HG02642 (cell line): Measurements from ENCODE around the gene TMEM45A.
"Not testable (repeated sequence)": the region's sequence is repeated elsewhere in the genome, so short reads cannot be mapped to it uniquely, and the experiment has no call there.

Source experiments
- ATAC-seq: cut with Tn5 transposase; IDR thresholded peaks from one replicate; pipeline ENCODE4 v1.9.1; 2021; ENCODE audit warnings: mild to moderate bottlenecking; ENCODE audit not compliant: unreplicated experiment, poor library complexity

Gene TMEM45A

DNA sequence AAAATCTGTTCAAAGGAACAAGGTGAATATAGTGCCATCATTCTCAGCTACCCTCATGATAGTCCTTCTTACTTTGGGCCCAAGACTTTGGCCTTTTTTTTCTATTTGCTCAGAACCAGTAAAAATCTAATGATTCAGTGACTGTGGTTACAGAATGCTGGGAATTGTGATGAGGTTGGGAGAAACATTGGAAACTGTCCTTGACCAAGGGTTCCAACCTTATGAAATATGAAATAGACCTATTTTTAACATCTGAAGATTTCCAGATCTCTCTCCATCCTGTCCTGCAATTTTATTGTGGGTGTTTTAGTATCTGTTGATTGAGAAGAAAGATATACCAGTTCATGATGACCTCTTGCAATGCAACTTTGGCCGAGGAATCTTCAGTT, 34.9 kb downstream of the TMEM45A start:
- ATAC-seq: no peak

- ATAC-seq: no peak
These were observed 38.7 kb downstream of the TMEM45A start for GRCh38 chr3:100531093-100531492.

GRCh38 chr3:100532411-100532810, 40.0 kb downstream of the TMEM45A start:
- no peak for ATAC-seq

DNA sequence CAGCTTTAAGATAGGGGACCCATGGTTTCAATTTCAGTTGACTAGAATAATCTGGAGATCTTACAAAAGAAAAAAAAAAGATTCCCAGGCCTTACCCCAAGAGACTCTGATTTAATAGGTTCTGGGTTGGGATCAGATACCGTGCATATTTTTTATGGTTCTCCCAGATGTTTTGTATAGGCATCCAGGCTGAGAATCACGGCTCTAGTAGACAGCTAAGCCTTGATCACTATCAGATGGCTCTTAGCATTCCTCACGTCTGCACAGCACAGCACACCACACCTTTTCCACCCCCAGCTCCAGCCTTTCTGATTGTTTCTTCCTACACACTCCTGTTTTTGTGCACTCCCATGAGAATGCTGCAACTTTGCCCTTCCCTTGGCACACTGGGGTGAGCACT, 40.8 kb downstream of the TMEM45A start:
- no peak for ATAC-seq

DNA sequence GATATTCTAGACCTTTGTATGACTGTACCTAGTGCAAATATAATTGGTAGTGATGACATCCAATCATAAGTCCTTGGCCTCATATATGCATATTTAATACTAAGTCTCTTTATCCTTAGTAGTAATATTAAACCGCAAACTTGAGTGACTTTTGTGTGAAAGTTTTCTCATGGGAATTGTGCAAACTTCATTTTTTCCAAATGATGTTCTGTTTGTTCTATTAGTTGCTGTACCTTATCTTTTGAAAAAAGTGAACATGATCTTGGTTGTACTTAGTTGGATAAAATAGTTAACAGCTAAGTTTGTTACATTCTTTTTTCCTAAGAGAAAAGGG, 43.2 kb downstream of the TMEM45A start:
- ATAC-seq: no peak

- ATAC-seq: no peak
These were observed 43.7 kb downstream of the TMEM45A start for GRCh38 chr3:100536093-100536492.

GRCh38 chr3:100537646-100538338, 45.4 kb downstream of the TMEM45A start:
- ATAC-seq: peak; percentile 77

DNA sequence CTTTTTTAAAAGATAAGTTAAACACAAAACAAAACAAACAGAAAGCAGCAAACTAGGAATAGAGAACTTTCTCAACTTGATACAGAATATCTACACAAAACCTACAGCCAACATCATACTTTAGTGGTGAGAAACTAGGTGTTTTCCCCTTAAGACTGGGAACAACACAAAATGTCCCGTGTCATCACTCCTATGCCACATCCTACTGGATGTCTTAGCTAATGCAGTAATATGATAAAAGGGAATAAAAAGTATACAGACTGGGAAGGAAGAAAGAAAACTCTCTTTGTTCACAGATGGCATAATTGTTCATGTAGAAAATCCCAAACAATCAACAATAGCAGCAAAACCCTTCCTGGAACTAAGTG, 45.9 kb downstream of the TMEM45A start:
- peak; percentile 12 for ATAC-seq

DNA sequence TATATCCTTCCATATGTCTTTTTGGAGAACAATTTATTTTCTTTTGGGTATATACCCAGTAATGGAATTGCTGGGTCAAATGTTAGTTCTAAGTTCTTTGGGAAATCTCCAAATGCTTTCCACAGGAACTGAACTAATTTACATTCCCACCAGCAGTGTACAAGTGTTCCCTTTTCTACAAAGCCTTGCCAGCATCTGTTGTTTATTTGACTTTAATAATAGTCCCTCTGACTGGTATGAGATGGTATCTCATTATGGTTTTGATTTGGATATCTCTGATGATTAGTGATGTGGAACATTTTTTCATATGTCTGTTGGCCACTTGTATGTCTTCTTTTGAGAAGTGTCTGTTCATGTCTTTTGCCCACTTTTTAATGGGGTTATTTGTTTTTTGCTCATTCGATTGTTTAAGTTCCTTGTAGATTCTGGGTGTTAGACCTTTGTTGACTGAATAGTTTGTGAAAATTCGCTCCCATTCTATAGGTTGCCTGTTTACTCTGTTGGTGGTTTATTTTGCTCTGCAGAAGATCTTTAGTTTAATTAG, 48.4 kb downstream of the TMEM45A start:
- no peak for ATAC-seq

GRCh38 chr3:100541428-100541827, 49.0 kb downstream of the TMEM45A start:
- ATAC-seq: not testable (repeated sequence)

- no peak for ATAC-seq
These were observed 53.0 kb downstream of the TMEM45A start for GRCh38 chr3:100545371-100545770.

DNA sequence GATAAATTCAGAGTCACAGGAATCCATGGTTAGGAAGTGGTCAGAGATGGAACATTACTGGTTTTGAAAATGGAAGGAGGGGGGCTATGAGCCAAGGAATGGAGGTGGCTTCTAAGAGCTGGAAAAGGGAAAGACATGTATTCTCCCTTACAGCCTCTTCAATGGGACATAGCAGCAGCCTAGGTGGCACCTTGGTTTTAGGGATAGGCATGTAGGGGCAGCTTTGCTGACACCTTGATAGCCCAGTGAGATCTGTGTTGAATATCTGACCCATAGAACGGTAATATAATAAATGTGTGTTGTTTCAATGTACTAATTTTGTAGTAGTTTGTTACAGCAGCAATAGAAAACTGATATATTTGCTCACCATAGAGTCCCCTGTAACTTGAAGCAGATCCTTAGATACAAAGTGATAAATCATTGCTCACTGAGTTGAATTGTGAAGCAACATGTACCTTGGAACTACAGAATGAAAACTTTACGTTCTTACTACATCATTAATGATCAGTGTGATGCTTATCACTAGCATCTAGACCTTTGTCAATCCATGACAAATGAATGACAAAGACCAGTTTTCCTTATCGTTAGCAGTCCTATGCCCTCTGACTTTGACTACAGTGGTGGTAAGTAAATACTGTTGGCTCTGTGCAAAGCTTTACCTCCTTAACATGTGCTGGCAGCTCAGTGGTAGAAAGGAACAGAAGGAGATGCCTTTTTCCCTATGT, 53.8 kb downstream of the TMEM45A start:
- no peak for ATAC-seq

GRCh38 chr3:100548053-100548452, 55.6 kb downstream of the TMEM45A start:
- ATAC-seq: no peak

- no peak for ATAC-seq
These were observed 61.4 kb downstream of the TMEM45A start for GRCh38 chr3:100553618-100554372.

DNA sequence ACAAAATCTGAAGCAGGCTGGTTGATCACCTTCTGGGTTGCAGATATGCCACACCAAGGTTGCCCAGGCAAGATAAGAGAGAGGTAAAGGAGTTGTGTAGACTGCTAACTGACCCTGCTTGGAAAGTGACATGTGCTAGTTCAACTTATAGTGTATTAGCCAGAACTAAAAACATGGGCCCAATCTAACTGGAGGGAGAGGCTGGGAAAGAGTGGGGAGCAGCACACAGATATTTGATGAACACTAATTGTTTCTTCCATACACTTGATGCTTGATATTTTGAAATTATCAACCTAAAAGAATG, 61.9 kb downstream of the TMEM45A start:
- ATAC-seq: no peak

GRCh38 chr3:100556673-100557310, 64.4 kb downstream of the TMEM45A start:
- ATAC-seq: no peak

DNA sequence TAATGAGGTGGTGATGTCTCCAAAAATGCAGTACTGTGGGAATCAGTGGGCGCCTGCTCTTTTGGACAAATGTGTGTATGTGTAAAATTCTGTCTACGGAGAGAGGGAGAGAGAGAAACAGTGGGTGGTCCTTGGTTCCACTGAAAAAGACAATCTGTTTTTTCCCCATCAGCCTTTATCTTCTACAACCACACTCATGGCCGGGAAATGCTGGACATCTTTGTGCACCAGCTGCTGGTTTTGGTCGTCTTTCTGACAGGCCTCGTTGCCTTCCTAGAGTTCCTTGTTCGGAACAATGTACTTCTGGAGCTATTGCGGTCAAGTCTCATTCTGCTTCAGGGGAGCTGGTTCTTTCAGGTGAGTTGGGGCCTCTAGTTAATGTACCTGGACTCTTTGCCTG, 65.8 kb downstream of the TMEM45A start:
- no peak for ATAC-seq

- no peak for ATAC-seq
These were observed 68.0 kb downstream of the TMEM45A start for GRCh38 chr3:100560426-100560825.

DNA sequence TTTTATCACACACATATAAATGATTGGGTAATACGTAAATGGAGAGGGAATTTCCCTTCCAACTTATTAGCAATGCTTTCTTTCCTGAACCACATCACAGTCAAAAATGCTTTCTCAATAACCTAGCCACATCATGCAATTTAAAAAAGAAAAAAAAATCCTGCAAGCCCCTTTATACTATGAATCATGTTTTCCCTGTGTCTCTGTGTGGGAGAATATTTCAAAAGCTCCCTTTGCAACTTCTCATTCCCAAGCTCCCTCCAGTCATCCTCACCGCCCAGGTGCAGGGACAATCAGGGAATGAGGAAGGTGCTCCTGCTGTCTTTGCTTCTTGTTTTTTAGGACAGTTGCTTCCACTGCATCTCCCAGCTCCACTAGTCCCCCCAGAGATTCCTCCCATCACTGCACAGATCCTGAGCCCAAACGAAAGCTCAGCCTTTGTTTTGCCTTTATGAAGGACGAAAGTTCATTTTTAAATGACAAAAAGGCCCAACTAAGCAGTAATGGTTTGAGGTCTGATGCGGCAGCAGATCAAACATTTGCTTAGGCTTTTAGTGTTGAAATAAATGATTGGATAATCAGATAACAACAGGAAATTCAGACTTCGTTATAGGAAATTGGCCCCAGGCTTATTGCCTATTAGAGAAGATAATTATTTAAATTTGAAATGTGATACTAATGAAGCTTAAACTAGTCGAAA, 69.2 kb downstream of the TMEM45A start:
- no peak for ATAC-seq

- no peak for ATAC-seq
These were observed 69.9 kb downstream of the TMEM45A start for GRCh38 chr3:100562224-100562857.
